Measurements from ENCODE around the gene TEDC1.
"Not testable (repeated sequence)": the region's sequence is repeated elsewhere in the genome, so short reads cannot be mapped to it uniquely, and the experiment has no call there.

The TEDC1 gene

GRCh38 chr14:105545676-105546075 is 54.6 kb downstream of the TEDC1 start:
- not testable (repeated sequence) for DNase-seq

GRCh38 chr14:105546410-105546809 is 55.4 kb downstream of the TEDC1 start:
- not testable (repeated sequence) for DNase-seq

- not testable (repeated sequence) for DNase-seq
Measured at GRCh38 chr14:105547072-105547471, 56.0 kb downstream of the TEDC1 start.

- DNase-seq: no peak
Measured at GRCh38 chr14:105547741-105548169, 56.7 kb downstream of the TEDC1 start.

All from stimulated activated CD4-positive, alpha-beta T cell treated with anti-CD3 and anti-CD28 coated beads, Interleukin-2, amount 100 ng/mL, for 48 hours (primary cell).